B cell (primary cell): ENCODE measurements around the gene SYCE3. TPM values are rescaled to one million over a fixed set of nuclear protein-coding genes. Genes with fewer than 3 reads are reported as not detected.

Source experiments
- ATAC-seq: fragments of 200-7000 bp; cut with Tn5 transposase; one replicate; pipeline ENCODE4 v1.10.0; 2021; ENCODE audit warnings: low read depth, mild to moderate bottlenecking, moderate number of reproducible peaks, moderate library complexity
- CTCF ChIA-PET: fragments of 350-600 bp; sonication (Branson Sonifier 250); formaldehyde crosslinking; loops from one replicate; lab custom pipeline; 2021; ENCODE audit warnings: antibody characterized with exemption, inconsistent platforms; lab: Charles Lee
- POLR2A ChIA-PET: fragments of 350-600 bp; sonication (Branson Sonifier 250); formaldehyde crosslinking; loops from one replicate; lab custom pipeline; 2021; ENCODE audit warnings: antibody characterized with exemption; lab: Charles Lee
- DNase-seq: peaks from one replicate; pipeline ENCODE4 v3.0.0; 2013
- H2AFZ ChIP-seq: 2 replicates; pipeline ENCODE4 v1.6.1; 2012; ENCODE audit warnings: mild to moderate bottlenecking, low read depth, low read length; ENCODE audit not compliant: insufficient read depth, poor library complexity, severe bottlenecking
- H3K27ac ChIP-seq, 2 donors: 1 replicate in 1 of 2; 2 replicates in 1 of 2; pipeline ENCODE4 v1.5.1; 2012 to 2013; ENCODE audit warnings: low read length in 2 of 2, mild to moderate bottlenecking in 2 of 2, moderate library complexity in 1 of 2
- H3K27me3 ChIP-seq, 4 experiments: fragments of 200-600 bp in 1 of 4; sonication (generic) in 1 of 4; replicated peaks in 1 of 4; 1 replicate in 2 of 4; 2 replicates in 2 of 4; pipeline versions ENCODE4 v1.6.1 to v1.7.0; 2013 to 2016; ENCODE audit warnings: low read length in 3 of 4, mild to moderate bottlenecking in 2 of 4, mixed read lengths in 1 of 4, moderate library complexity in 1 of 4; ENCODE audit not compliant: insufficient read depth in 4 of 4, control insufficient read depth in 3 of 4; ENCODE audit errors: control extremely low read depth in 1 of 4
- H3K36me3 ChIP-seq, 2 experiments: replicated peaks in 1 of 2; 1 replicate in 1 of 2; 2 replicates in 1 of 2; pipeline versions ENCODE4 v1.6.1 to v1.7.1; 2013; ENCODE audit warnings: low read length in 1 of 2; ENCODE audit not compliant: insufficient read depth in 2 of 2, control insufficient read depth in 1 of 2; ENCODE audit errors: control extremely low read depth in 1 of 2, extremely low read depth in 1 of 2
- H3K4me1 ChIP-seq, 2 donors: fragments of 200-600 bp in 1 of 2; sonication (generic) in 1 of 2; 1 replicate in 1 of 2; 2 replicates in 1 of 2; pipeline versions ENCODE4 v1.5.1 to v1.6.1; 2013 to 2017; ENCODE audit warnings: low read length in 2 of 2; ENCODE audit not compliant: control insufficient read depth in 2 of 2, insufficient read depth in 2 of 2
- H3K4me2 ChIP-seq: replicated peaks from 2 replicates; pipeline ENCODE3; 2012; ENCODE audit warnings: mild to moderate bottlenecking, low read depth, low read length; ENCODE audit not compliant: poor library complexity, severe bottlenecking
- H3K4me3 ChIP-seq, 5 experiments: fragments of 200-600 bp in 1 of 5; sonication (generic) in 1 of 5; 1 replicate in 3 of 5; 2 replicates in 2 of 5; pipeline versions ENCODE4 v1.5.1 to v1.7.0; 2011 to 2016; ENCODE audit warnings: low read length in 4 of 5, mild to moderate bottlenecking in 4 of 5, low read depth in 2 of 5, control low read depth in 1 of 5, moderate library complexity in 1 of 5; ENCODE audit not compliant: insufficient read depth in 1 of 5; ENCODE audit errors: control extremely low read depth in 1 of 5, extremely low read depth in 1 of 5
- H3K79me2 ChIP-seq: fragments of 200-600 bp; sonication (generic); one replicate; pipeline ENCODE4 v1.6.0; 2016; ENCODE audit warnings: low read length; ENCODE audit not compliant: control insufficient read depth, insufficient read depth
- H3K9ac ChIP-seq: fragments of 200-600 bp; sonication (generic); 2 replicates; pipeline ENCODE4 v1.6.1; 2017; ENCODE audit warnings: mild to moderate bottlenecking, low read length, moderate library complexity
- H3K9me3 ChIP-seq, 3 donors: one replicate each; pipeline versions ENCODE4 v1.6.1 to v1.7.1; 2013; ENCODE audit warnings: low read length in 2 of 3; ENCODE audit not compliant: control insufficient read depth in 2 of 3, insufficient read depth in 1 of 3; ENCODE audit errors: control extremely low read depth in 1 of 3
- H4K20me1 ChIP-seq: 2 replicates; pipeline ENCODE4 v1.6.0; 2012; ENCODE audit warnings: mild to moderate bottlenecking, low read length; ENCODE audit not compliant: insufficient read depth, control insufficient read depth, poor library complexity, severe bottlenecking
- H3K27ac Mint-ChIP-seq: one replicate; pipeline ENCODE4 v1.8.0; 2021; ENCODE audit warnings: mixed read lengths
- H3K27me3 Mint-ChIP-seq: one replicate; pipeline ENCODE4 v1.8.0; 2021; ENCODE audit warnings: mixed read lengths
- H3K4me1 Mint-ChIP-seq: one replicate; pipeline ENCODE4 v1.8.0; 2021; ENCODE audit warnings: mixed read lengths
- H3K4me3 Mint-ChIP-seq: one replicate; pipeline ENCODE4 v1.8.0; 2021; ENCODE audit warnings: mixed read lengths
- H3K9me3 Mint-ChIP-seq: one replicate; pipeline ENCODE4 v1.8.0; 2022; ENCODE audit warnings: mixed read lengths; ENCODE audit not compliant: insufficient read depth
- CTCF ChIP-seq: fragments of 200-600 bp; IDR thresholded peaks from one replicate; pipeline ENCODE4 v1.8.0; 2022; ENCODE audit warnings: antibody characterized with exemption, mild to moderate bottlenecking
- EZH2 ChIP-seq: IDR thresholded peaks from 2 replicates; pipeline ENCODE4 v1.6.1; 2012; ENCODE audit warnings: borderline replicate concordance, low read depth, mild to moderate bottlenecking, moderate library complexity, low read length; ENCODE audit not compliant: insufficient read depth, poor library complexity, severe bottlenecking
- WGBS: methylation state at CpG from one replicate; pipeline ENCODE4 v1.1.5; 2013; ENCODE audit warnings: missing lambda C conversion rate; ENCODE audit not compliant: insufficient coverage; 5-methylcytosine and 5-hydroxymethylcytosine counted together
- intact Hi-C: fragments of 100-400 bp; cut with micrococcal nuclease; formaldehyde crosslinking; loops from one replicate; pipeline ENCODE4 v1.10.0; 2022
- polyA plus RNA-seq: library from polyadenylated mRNA; depleted of rRNA; stranded (reverse); fragments of >200 nt; gene quantifications from 2 replicates; pipeline ENCODE4 v1.2.3, GENCODE V29; 2012
- total RNA-seq, 2 donors: library from RNA; stranded (reverse); fragments of 120-200 nt in 1 of 2; gene quantifications; 1 replicate in 1 of 2; 2 replicates in 1 of 2; pipeline versions ENCODE4 v1.2.3 to v1.2.4, GENCODE V29; 2013 to 2022

The SYCE3 gene
- total and polyA plus RNA-seq, 2 donors (not counting 1 experiment from before 2014, with no cell fraction given) = not detected

GRCh38 chr22:50525858-50526107 is 36.9 kb downstream of the SYCE3 start:
- intact Hi-C loops = loop anchor here (1.0 to 5.0 kb wide), 7 partner anchors 17 to 280 kb away; partner anchors contain the start of genes CHKB, KLHDC7B, NCAPH2 and SYCE3
- CTCF ChIA-PET = interaction anchor here (0.6 to 5.5 kb wide), 46 partner anchors 9 to 334 kb away, joined by 3 to 81 read pairs (median 5); partner anchors contain the start of genes ADM2, ARSA, CHKB and HDAC10
- under 1% methylated on average over 33 of the region's 33 CpGs for WGBS

More at GRCh38 chr22:50525858-50526107, 36.9 kb downstream of the SYCE3 start:
- POLR2A ChIA-PET = interaction anchor here (0.6 to 5.4 kb wide), 20 partner anchors 9 to 336 kb away, joined by 3 to 104 read pairs (median 8); partner anchors contain the start of genes CHKB, DENND6B, HDAC10 and KLHDC7B
- peaks cover 16 to 54% of the 10 kb centered on the region in 2 donors for H3K4me1 ChIP-seq
- Mint-ChIP-seq H3K27ac (peak overlapping the region; percentile 91), H3K9me3 (no peaks in the 10 kb centered on the region), H3K4me3 (peak overlapping the region; percentile 90), H3K4me1 (peaks cover 34% of the 10 kb centered on the region), H3K27me3 (no peaks in the 10 kb centered on the region)
- peaks cover 0 to 9% (median 0%) of the 10 kb centered on the region in 3 donors for H3K9me3 ChIP-seq
- H3K9ac ChIP-seq = peak overlapping the region; percentile 89
- peaks cover 43% of the 10 kb centered on the region for H3K79me2 ChIP-seq
- peak overlapping the region; percentile 60 to 83 for H3K27ac ChIP-seq
- peaks cover 27% of the 10 kb centered on the region for H4K20me1 ChIP-seq
- peak overlapping the region; percentile 98 for H3K4me2 ChIP-seq
- no peaks in the 10 kb centered on the region for H3K27me3 ChIP-seq
- no peak for TF ChIP-seq EZH2
- TF ChIP-seq CTCF = no peak
- peak overlapping the region in 4 of 5 experiments; percentile 68 to 76 (median 72) for H3K4me3 ChIP-seq
- DNase-seq (no peak), ATAC-seq (no peak)
- peak overlapping the region; percentile 78 for H2AFZ ChIP-seq
- peaks cover 0 to 30% of the 10 kb centered on the region in 2 experiments for H3K36me3 ChIP-seq
